Endodermal cell (in vitro differentiated cells): ENCODE results near the gene RNF20. TPM values are rescaled to one million over a fixed set of nuclear protein-coding genes. Genes with fewer than 3 reads are reported as not detected.

Source experiments
- DNase-seq: peaks from one replicate; pipeline ENCODE4 v3.0.0-alpha.2; 2017
- H3K27ac ChIP-seq: 2 replicates; pipeline ENCODE4 v1.5.1; 2013; ENCODE audit warnings: mild to moderate bottlenecking, low read depth, low read length, moderate library complexity
- H3K27me3 ChIP-seq: 2 replicates; pipeline ENCODE4 v1.6.1; 2013; ENCODE audit warnings: mild to moderate bottlenecking, low read length, moderate library complexity; ENCODE audit not compliant: insufficient read depth, control insufficient read depth, poor library complexity, severe bottlenecking
- H3K36me3 ChIP-seq: 2 replicates; pipeline ENCODE4 v1.7.0; 2013; ENCODE audit warnings: mild to moderate bottlenecking, low read length, moderate library complexity; ENCODE audit not compliant: control insufficient read depth, insufficient read depth
- H3K4me1 ChIP-seq: one replicate; pipeline ENCODE4 v1.7.0; 2013; ENCODE audit warnings: low read length; ENCODE audit not compliant: control insufficient read depth, insufficient read depth
- H3K4me3 ChIP-seq: 2 replicates; pipeline ENCODE4 v1.5.1; 2013; ENCODE audit warnings: mild to moderate bottlenecking, low read length, moderate library complexity
- H3K9ac ChIP-seq: 2 replicates; pipeline ENCODE4 v1.6.1; 2013; ENCODE audit warnings: mild to moderate bottlenecking, low read length, moderate library complexity; ENCODE audit not compliant: poor library complexity, severe bottlenecking; ENCODE audit errors: extremely low read depth
- H3K9me3 ChIP-seq: 2 replicates; pipeline ENCODE4 v1.6.1; 2013; ENCODE audit warnings: mild to moderate bottlenecking, low read length, moderate library complexity; ENCODE audit not compliant: control insufficient read depth
- H3K27ac Mint-ChIP-seq: 2 replicates; pipeline ENCODE4 v1.8.0; 2020; ENCODE audit warnings: mixed read lengths
- H3K27me3 Mint-ChIP-seq: 2 replicates; pipeline ENCODE4 v1.8.0; 2021; ENCODE audit warnings: mild to moderate bottlenecking, mixed read lengths; ENCODE audit not compliant: insufficient read depth
- H3K36me3 Mint-ChIP-seq: 2 replicates; pipeline ENCODE4 v1.8.0; 2020; ENCODE audit warnings: low read depth, mixed read lengths
- H3K4me1 Mint-ChIP-seq: 2 replicates; pipeline ENCODE4 v1.8.0; 2020; ENCODE audit warnings: mixed read lengths
- H3K4me3 Mint-ChIP-seq: 2 replicates; pipeline ENCODE4 v1.8.0; 2020; ENCODE audit warnings: mild to moderate bottlenecking, moderate library complexity, mixed read lengths
- H3K9me3 Mint-ChIP-seq: 2 replicates; pipeline ENCODE4 v1.8.0; 2020; ENCODE audit warnings: mild to moderate bottlenecking, mixed read lengths
- CTCF ChIP-seq: fragments of 200-600 bp; sonication (generic); conservative IDR thresholded peaks from 2 replicates; pipeline ENCODE4 v1.5.0; 2021; ENCODE audit warnings: antibody characterized with exemption, mild to moderate bottlenecking
- WGBS, 2 experiments: methylation state at CpG; one replicate each; pipeline versions ENCODE4 v1.1.5 to v1.1.7; 2013; ENCODE audit warnings: missing lambda C conversion rate in 2 of 2, mixed read lengths in 1 of 2; ENCODE audit not compliant: insufficient coverage in 1 of 2, insufficient read length in 1 of 2; 5-methylcytosine and 5-hydroxymethylcytosine counted together
- total RNA-seq, 2 donors: library from RNA; stranded (reverse); fragmentation: NEBNext Ultra II Directional in 1 of 2; extraction: Animal tissue kit (Norgen Biotek cat#: 25700) in 1 of 2; gene quantifications; 2 replicates in 1 of 2; 3 replicates in 1 of 2; pipeline ENCODE4 v1.2.1, GENCODE V29; 2021

RNF20 gene
- total RNA-seq, 2 donors from 2014 or later: 45.4 to 58.4 TPM

- no peaks in the 10 kb centered on the region for H3K9me3 Mint-ChIP-seq
- H3K27me3 Mint-ChIP-seq: peaks cover 26% of the 10 kb centered on the region
- Histone ChIP-seq H3K27ac (peak overlapping the region; percentile 51), H3K36me3 (no peaks in the 10 kb centered on the region), H3K4me3 (peak overlapping the region; percentile 86), H3K9ac (peak overlapping the region; percentile 38), H3K9me3 (no peaks in the 10 kb centered on the region), H3K4me1 (no peaks in the 10 kb centered on the region), H3K27me3 (peaks cover 29% of the 10 kb centered on the region)
- peaks cover 4% of the 10 kb centered on the region for H3K4me1 Mint-ChIP-seq
- WGBS, 2 experiments: 4% methylated on average over 34 to 61 of the region's 61 CpGs
- peak overlapping the region; percentile 77 for H3K4me3 Mint-ChIP-seq
- no peak for TF ChIP-seq CTCF
- H3K36me3 Mint-ChIP-seq: no peaks in the 10 kb centered on the region
- peak overlapping the region; percentile 41 for H3K27ac Mint-ChIP-seq
- peak; percentile 80 for DNase-seq
Observed at GRCh38 chr9:101485924-101486692, 47.5 kb upstream of the RNF20 start.

GRCh38 chr9:101486693-101487442 lies 46.8 kb upstream of the RNF20 start:
- peaks cover 26% of the 10 kb centered on the region for H3K27me3 Mint-ChIP-seq
- 3 to 6% methylated on average over 16 to 53 of the region's 53 CpGs for WGBS, 2 experiments
- peak overlapping the region; percentile 93 for H3K27ac Mint-ChIP-seq
- Histone ChIP-seq H3K27ac (no peak overlapping the region), H3K27me3 (peaks cover 29% of the 10 kb centered on the region), H3K36me3 (no peaks in the 10 kb centered on the region), H3K9ac (peak overlapping the region; percentile 38), H3K9me3 (no peaks in the 10 kb centered on the region), H3K4me1 (no peaks in the 10 kb centered on the region), H3K4me3 (peak overlapping the region; percentile 86)
- H3K4me3 Mint-ChIP-seq: peak overlapping the region; percentile 77
- DNase-seq: peak; percentile 93
- no peaks in the 10 kb centered on the region for H3K9me3 Mint-ChIP-seq
- H3K4me1 Mint-ChIP-seq: peaks cover 4% of the 10 kb centered on the region
- H3K36me3 Mint-ChIP-seq: no peaks in the 10 kb centered on the region
- peak; percentile 42 for TF ChIP-seq CTCF

GRCh38 chr9:101487443-101487840 lies 46.2 kb upstream of the RNF20 start:
- peaks cover 4% of the 10 kb centered on the region for H3K4me1 Mint-ChIP-seq
- 79 to 92% methylated on average over 6 to 9 of the region's 9 CpGs for WGBS, 2 experiments
- H3K27ac Mint-ChIP-seq: no peak overlapping the region
- no peak overlapping the region for H3K9ac ChIP-seq
- no peak for DNase-seq
- no peak for TF ChIP-seq CTCF
- peak overlapping the region; percentile 77 for H3K4me3 Mint-ChIP-seq
- no peaks in the 10 kb centered on the region for H3K9me3 ChIP-seq
- H3K27me3 Mint-ChIP-seq: peaks cover 26% of the 10 kb centered on the region
- H3K36me3 ChIP-seq: no peaks in the 10 kb centered on the region
- peaks cover 29% of the 10 kb centered on the region for H3K27me3 ChIP-seq
- no peaks in the 10 kb centered on the region for H3K36me3 Mint-ChIP-seq
- H3K4me3 ChIP-seq: peak overlapping the region; percentile 86
- no peaks in the 10 kb centered on the region for H3K4me1 ChIP-seq
- H3K9me3 Mint-ChIP-seq: no peaks in the 10 kb centered on the region
- no peak overlapping the region for H3K27ac ChIP-seq
